Measurements from ENCODE around the gene NDUFA1.
"Not testable (repeated sequence)": the region's sequence is repeated elsewhere in the genome, so short reads cannot be mapped to it uniquely, and the experiment has no call there.

NDUFA1 gene

GRCh38 chrX:119900976-119901375 lies 29.3 kb downstream of the NDUFA1 start:
- no peak for DNase-seq (ENCODE audit: low read depth)

- no peak for DNase-seq (ENCODE audit: low read depth)
Observed at GRCh38 chrX:119916310-119916709, 44.7 kb downstream of the NDUFA1 start.

GRCh38 chrX:119917877-119918276 lies 46.2 kb downstream of the NDUFA1 start:
- DNase-seq (ENCODE audit: low read depth), result no peak

- DNase-seq (ENCODE audit: low read depth), result no peak
Observed at GRCh38 chrX:119919835-119920585, 48.4 kb downstream of the NDUFA1 start.

GRCh38 chrX:119922391-119922790 lies 50.8 kb downstream of the NDUFA1 start:
- not testable (repeated sequence) for DNase-seq (ENCODE audit: low read depth)
